Sigmoid colon (tissue), 4 donors: ENCODE data around the gene RUNX1.

Experiments
- CTCF ChIP-seq, 4 experiments: fragments of 450-650 bp in 3 of 4; fragments of 200-600 bp in 1 of 4; IDR thresholded peaks; one replicate each; pipeline ENCODE4 v1.5.1; 2016 to 2019; ENCODE audit warnings: antibody characterized with exemption in 4 of 4, mild to moderate bottlenecking in 3 of 4, moderate library complexity in 2 of 4
- POLR2A ChIP-seq, 2 donors: fragments of 450-650 bp; IDR thresholded peaks; one replicate each; pipeline ENCODE4 v1.6.1; 2016; ENCODE audit warnings: antibody characterized with exemption in 2 of 2, mild to moderate bottlenecking in 2 of 2, moderate library complexity in 2 of 2
- POLR2AphosphoS5 ChIP-seq, 4 donors: sonication (generic); formaldehyde crosslinking; IDR thresholded peaks; one replicate each; pipeline ENCODE4 v1.6.1; 2017; ENCODE audit warnings: antibody characterized with exemption in 4 of 4

- no peak for TF ChIP-seq CTCF (IDR thresholded peaks at IDR 0.05)
- no peak for TF ChIP-seq POLR2A (IDR thresholded peaks at IDR 0.05)
- peak in 2 of 4 donors; percentile 47 to 50 for TF ChIP-seq POLR2AphosphoS5 (IDR thresholded peaks at IDR 0.05)
Observed at GRCh38 chr21:34795548-34796180, 253.4 kb downstream of the RUNX1 start.
